ENCODE measurements around the gene MMP24OS. TPM values are rescaled to one million over a fixed set of nuclear protein-coding genes. Genes with fewer than 3 reads are reported as not detected.

Gene MMP24OS
- total RNA-seq, 5 donors from 2014 or later (not counting 1 experiment from before 2014, with no cell fraction given), result 59.5 to 95.5 (median 72.0) TPM

DNA sequence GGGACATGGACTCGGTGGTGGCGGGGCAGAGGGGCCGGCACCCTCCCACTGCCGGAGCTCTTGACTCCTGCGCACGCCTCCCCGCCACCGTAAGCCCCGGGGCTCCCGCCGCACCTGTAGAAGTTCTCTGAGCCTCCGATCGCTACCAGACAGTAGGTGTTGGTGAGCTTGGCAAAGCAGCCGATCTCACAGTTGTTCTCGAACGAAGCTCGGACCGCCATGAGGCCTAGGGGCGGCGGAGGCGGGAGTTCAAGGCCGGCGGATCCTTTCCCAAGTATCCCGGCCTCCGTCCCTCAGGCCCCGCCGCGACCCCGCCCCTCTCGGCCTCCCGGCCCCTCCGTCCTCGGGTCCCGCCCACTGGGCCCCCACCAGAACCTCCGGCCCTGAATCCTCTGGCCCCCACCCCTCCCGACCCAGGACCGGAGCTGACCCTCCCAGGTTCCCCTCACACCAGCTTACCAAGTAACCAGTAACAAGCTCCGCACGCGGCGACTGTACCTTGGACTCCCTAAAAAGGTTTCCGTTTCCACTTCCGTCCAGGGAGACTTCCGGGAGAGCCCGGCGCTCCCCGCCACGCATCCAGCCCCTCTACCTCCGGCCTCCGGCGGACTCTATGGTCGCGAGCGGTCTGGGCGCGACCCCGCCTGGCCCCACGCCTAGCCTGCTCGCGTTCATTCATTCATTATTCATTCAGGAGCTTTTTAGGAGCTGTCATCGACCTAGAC is 6.5 kb upstream of the MMP24OS start, which contains the start of gene EIF6:
EIF6 (minus strand) TSS at position 506 of the 725 bp plus-strand sequence; CDS start at position 221, 285 bp downstream.
- CTCF ChIA-PET, result interaction anchor here (0.5 to 1.7 kb wide), 4 partner anchors 19 to 240 kb away, joined by 3 to 5 read pairs (median 4); no protein-coding TSS in a partner anchor
- Histone ChIP-seq H3K27ac (ENCODE audit: low read length) (peak within 1 kb of the TSS; percentile 71), H3K4me3 (ENCODE audit: control insufficient read depth in 1 of 2, extremely low read depth in 1 of 2, low read length in 1 of 2) (peak within 1 kb of the TSS; percentile 83 to 89), H3K27me3 (replicated peaks in 1 of 2; ENCODE audit: control insufficient read depth in 2 of 2, extremely low read depth in 1 of 2, insufficient read depth in 2 of 2, low read length in 1 of 2) (peaks cover 0 to 4% of the 10 kb centered on the region in 2 experiments), H3K4me1 (ENCODE audit: control insufficient read depth in 1 of 2, extremely low read depth in 1 of 2, insufficient read depth in 2 of 2, low read length in 2 of 2) (peaks cover 6 to 27% of the 10 kb centered on the region in 2 experiments), H3K9me3 (no peaks in the 10 kb centered on the region), H3K36me3 (ENCODE audit: control insufficient read depth in 2 of 2, extremely low read depth in 1 of 2, insufficient read depth in 1 of 2, low read length in 1 of 2) (peaks cover 3 to 24% of the 10 kb centered on the region in 2 donors)
- peaks cover 17% of the 10 kb centered on the region for H3K36me3 Mint-ChIP-seq
- peak; percentile 28 to 74 (median 51) for DNase-seq
- peak within 1 kb of the TSS; percentile 78 to 88 for H3K27ac Mint-ChIP-seq
- under 1% methylated on average over 53 of the region's 61 CpGs for WGBS (ENCODE audit: insufficient coverage)
- H3K27me3 Mint-ChIP-seq, result no peaks in the 10 kb centered on the region
- H3K9me3 Mint-ChIP-seq, result no peaks in the 10 kb centered on the region
- peaks cover 30 to 36% (median 34%) of the 10 kb centered on the region in 3 donors for H3K4me1 Mint-ChIP-seq
- peak; percentile 80 to 91 (median 86) for ATAC-seq (replicated peaks in 1 of 4)
- H3K4me3 Mint-ChIP-seq, result peak within 1 kb of the TSS; percentile 89 to 92 (median 90)
- POLR2A ChIA-PET, result interaction anchor here (0.5 to 0.7 kb wide), 8 partner anchors 11 to 1759 kb away, joined by 3 to 11 read pairs (median 4); no protein-coding TSS in a partner anchor

GRCh38 chr20:35283441-35284266 is 5.7 kb upstream of the MMP24OS start:
- peaks cover 30 to 36% (median 34%) of the 10 kb centered on the region in 3 donors for H3K4me1 Mint-ChIP-seq
- H3K36me3 ChIP-seq (ENCODE audit: control insufficient read depth in 2 of 2, extremely low read depth in 1 of 2, insufficient read depth in 1 of 2, low read length in 1 of 2), result peaks cover 3 to 32% of the 10 kb centered on the region in 2 donors
- H3K27ac Mint-ChIP-seq, result peak overlapping the region; percentile 78 to 88
- no peaks in the 10 kb centered on the region for H3K9me3 Mint-ChIP-seq
- peak in 1 of 35 experiments; percentile 30 for DNase-seq
- peak in 1 of 4 experiments; percentile 57 for ATAC-seq (replicated peaks in 1 of 4)
- peak overlapping the region; percentile 83 to 89 for H3K4me3 ChIP-seq (ENCODE audit: control insufficient read depth in 1 of 2, extremely low read depth in 1 of 2, low read length in 1 of 2)
- peaks cover 0 to 4% of the 10 kb centered on the region in 2 experiments for H3K27me3 ChIP-seq (replicated peaks in 1 of 2; ENCODE audit: control insufficient read depth in 2 of 2, extremely low read depth in 1 of 2, insufficient read depth in 2 of 2, low read length in 1 of 2)
- POLR2A ChIA-PET, result interaction anchor here (0.5 to 0.6 kb wide), 3 partner anchors 193 to 1729 kb away, joined by 4 to 10 read pairs (median 6); no protein-coding TSS in a partner anchor
- CTCF ChIA-PET, result interaction anchor here (0.5 to 1.7 kb wide), 4 partner anchors 20 to 406 kb away, joined by 3 to 6 read pairs (median 4); no protein-coding TSS in a partner anchor
- H3K27ac ChIP-seq (ENCODE audit: low read length), result peak overlapping the region; percentile 71
- no peaks in the 10 kb centered on the region for H3K9me3 ChIP-seq
- peaks cover 24% of the 10 kb centered on the region for H3K36me3 Mint-ChIP-seq
- no peaks in the 10 kb centered on the region for H3K27me3 Mint-ChIP-seq
- H3K4me3 Mint-ChIP-seq, result peak overlapping the region; percentile 89 to 92 (median 90)
- 5% methylated on average over 9 of the region's 24 CpGs for WGBS (ENCODE audit: insufficient coverage)
- H3K4me1 ChIP-seq (ENCODE audit: control insufficient read depth in 1 of 2, extremely low read depth in 1 of 2, insufficient read depth in 2 of 2, low read length in 2 of 2), result peaks cover 6 to 27% of the 10 kb centered on the region in 2 experiments

- H3K4me3 Mint-ChIP-seq, result no peak overlapping the region
- Histone ChIP-seq H3K9me3 (no peaks in the 10 kb centered on the region), H3K27ac (ENCODE audit: low read length) (no peak overlapping the region), H3K4me1 (ENCODE audit: control insufficient read depth in 1 of 2, extremely low read depth in 1 of 2, insufficient read depth in 2 of 2, low read length in 2 of 2) (peaks cover 6 to 40% of the 10 kb centered on the region in 2 experiments), H3K27me3 (replicated peaks in 1 of 2; ENCODE audit: control insufficient read depth in 2 of 2, extremely low read depth in 1 of 2, insufficient read depth in 2 of 2, low read length in 1 of 2) (no peaks in the 10 kb centered on the region), H3K36me3 (ENCODE audit: control insufficient read depth in 2 of 2, extremely low read depth in 1 of 2, insufficient read depth in 1 of 2, low read length in 1 of 2) (peaks cover 3 to 32% of the 10 kb centered on the region in 2 donors), H3K4me3 (ENCODE audit: control insufficient read depth in 1 of 2, extremely low read depth in 1 of 2, low read length in 1 of 2) (no peak overlapping the region)
- no peak overlapping the region for H3K27ac Mint-ChIP-seq
- ATAC-seq (replicated peaks in 1 of 4) (no peak), DNase-seq (no peak)
- ChIA-PET POLR2A (no interaction called here), CTCF (no interaction called here)
- H3K9me3 Mint-ChIP-seq, result no peaks in the 10 kb centered on the region
- peaks cover 28% of the 10 kb centered on the region for H3K36me3 Mint-ChIP-seq
- peaks cover 37 to 50% (median 48%) of the 10 kb centered on the region in 3 donors for H3K4me1 Mint-ChIP-seq
- H3K27me3 Mint-ChIP-seq, result no peaks in the 10 kb centered on the region
- no CpG with 5 or more reads among the region's 10 CpGs for WGBS (ENCODE audit: insufficient coverage)
Measured at GRCh38 chr20:35281506-35282101, 3.7 kb upstream of the MMP24OS start.

DNA sequence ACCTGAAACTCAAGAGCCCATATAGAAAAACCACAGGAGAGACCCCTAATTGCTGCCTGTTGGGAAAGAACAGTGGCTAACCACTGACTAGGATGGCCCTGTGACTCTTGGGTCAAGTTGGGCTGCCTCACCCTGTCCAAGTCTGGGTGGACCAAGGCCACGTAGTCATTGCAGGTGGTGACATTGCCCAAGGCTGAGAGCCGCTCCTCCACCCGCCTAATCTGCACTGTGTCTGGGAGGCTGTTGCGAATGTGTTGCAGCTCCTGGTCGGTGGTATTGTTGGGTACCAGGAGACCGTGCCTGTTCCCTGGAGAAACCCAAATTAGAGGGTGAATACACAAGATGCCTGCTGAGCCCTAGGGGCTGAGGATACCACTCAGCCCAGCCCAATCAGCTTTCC is 2.6 kb upstream of the MMP24OS start:
- Mint-ChIP-seq H3K36me3 (peaks cover 28% of the 10 kb centered on the region), H3K9me3 (no peaks in the 10 kb centered on the region), H3K27me3 (no peaks in the 10 kb centered on the region), H3K27ac (peak overlapping the region in 1 of 2 donors; percentile 40), H3K4me3 (no peak overlapping the region), H3K4me1 (peaks cover 36 to 50% (median 42%) of the 10 kb centered on the region in 3 donors)
- POLR2A ChIA-PET, result no interaction called here
- Histone ChIP-seq H3K9me3 (no peaks in the 10 kb centered on the region), H3K4me3 (ENCODE audit: control insufficient read depth in 1 of 2, extremely low read depth in 1 of 2, low read length in 1 of 2) (no peak overlapping the region), H3K4me1 (ENCODE audit: control insufficient read depth in 1 of 2, extremely low read depth in 1 of 2, insufficient read depth in 2 of 2, low read length in 2 of 2) (peaks cover 6 to 51% of the 10 kb centered on the region in 2 experiments), H3K27me3 (replicated peaks in 1 of 2; ENCODE audit: control insufficient read depth in 2 of 2, extremely low read depth in 1 of 2, insufficient read depth in 2 of 2, low read length in 1 of 2) (no peaks in the 10 kb centered on the region), H3K36me3 (ENCODE audit: control insufficient read depth in 2 of 2, extremely low read depth in 1 of 2, insufficient read depth in 1 of 2, low read length in 1 of 2) (peaks cover 3 to 37% of the 10 kb centered on the region in 2 donors), H3K27ac (ENCODE audit: low read length) (no peak overlapping the region)
- DNase-seq (no peak), ATAC-seq (replicated peaks in 1 of 4) (no peak)
- CTCF ChIA-PET, result interaction anchor here in 1 of 2 donors (0.7 kb wide), 1 partner anchor 25 kb away, joined by 4 read pairs; no protein-coding TSS in a partner anchor
- 98% methylated on average over 5 of the region's 6 CpGs for WGBS (ENCODE audit: insufficient coverage)

- Histone ChIP-seq H3K9me3 (no peaks in the 10 kb centered on the region), H3K27ac (ENCODE audit: low read length) (no peak overlapping the region), H3K4me3 (ENCODE audit: control insufficient read depth in 1 of 2, extremely low read depth in 1 of 2, low read length in 1 of 2) (no peak overlapping the region), H3K27me3 (replicated peaks in 1 of 2; ENCODE audit: control insufficient read depth in 2 of 2, extremely low read depth in 1 of 2, insufficient read depth in 2 of 2, low read length in 1 of 2) (no peaks in the 10 kb centered on the region), H3K4me1 (ENCODE audit: control insufficient read depth in 1 of 2, extremely low read depth in 1 of 2, insufficient read depth in 2 of 2, low read length in 2 of 2) (peaks cover 6 to 49% of the 10 kb centered on the region in 2 experiments), H3K36me3 (ENCODE audit: control insufficient read depth in 2 of 2, extremely low read depth in 1 of 2, insufficient read depth in 1 of 2, low read length in 1 of 2) (peaks cover 3 to 44% of the 10 kb centered on the region in 2 donors)
- Mint-ChIP-seq H3K36me3 (peaks cover 28% of the 10 kb centered on the region), H3K9me3 (no peaks in the 10 kb centered on the region), H3K4me1 (peaks cover 29 to 44% (median 33%) of the 10 kb centered on the region in 3 donors), H3K27ac (peak overlapping the region in 1 of 2 donors; percentile 3), H3K4me3 (peak overlapping the region in 1 of 3 donors; percentile 22), H3K27me3 (no peaks in the 10 kb centered on the region)
- DNase-seq, result no peak
- 100% methylated on average over 3 of the region's 7 CpGs for WGBS (ENCODE audit: insufficient coverage)
- POLR2A ChIA-PET, result no interaction called here
- no peak for ATAC-seq (replicated peaks in 1 of 4)
- CTCF ChIA-PET, result interaction anchor here in 1 of 2 donors (0.5 kb wide), 1 partner anchor 203 kb away, joined by 3 read pairs; no protein-coding TSS in a partner anchor
Measured at GRCh38 chr20:35279533-35280174, 1.7 kb upstream of the MMP24OS start.
